ENCODE data around the gene MACO1.

Gene MACO1

DNA sequence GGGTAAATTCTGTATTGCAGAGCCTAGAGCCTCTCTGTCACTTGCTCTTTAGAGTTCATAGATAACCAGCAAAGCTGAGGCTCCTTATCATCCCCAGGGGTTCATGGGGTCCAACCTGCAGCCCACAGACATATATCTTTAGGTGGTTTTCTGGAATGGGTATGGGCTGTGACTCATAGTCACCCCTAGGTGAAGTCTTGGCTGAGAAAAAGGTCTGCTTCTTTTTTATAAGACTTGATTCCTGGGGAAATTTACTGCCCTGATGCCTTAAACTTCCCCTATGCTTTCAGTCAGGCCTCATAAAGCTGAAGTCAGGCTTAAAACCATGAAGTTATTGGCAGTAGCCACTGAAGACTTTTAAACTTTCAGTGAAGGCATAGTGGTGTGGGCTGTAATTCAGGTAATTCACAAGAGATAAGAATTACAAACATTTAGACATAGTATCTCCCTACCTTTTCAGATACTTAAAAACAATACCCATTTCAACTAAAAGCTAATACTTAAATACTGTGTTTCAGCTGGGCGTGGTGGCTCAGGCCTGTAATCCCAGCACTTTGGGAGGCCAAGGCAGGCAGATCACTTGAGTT lies 46.8 kb downstream of the MACO1 start:
- H3K9me3 ChIP-seq = no peaks in the 10 kb centered on the region
- TF ChIP-seq, protein P1, sequence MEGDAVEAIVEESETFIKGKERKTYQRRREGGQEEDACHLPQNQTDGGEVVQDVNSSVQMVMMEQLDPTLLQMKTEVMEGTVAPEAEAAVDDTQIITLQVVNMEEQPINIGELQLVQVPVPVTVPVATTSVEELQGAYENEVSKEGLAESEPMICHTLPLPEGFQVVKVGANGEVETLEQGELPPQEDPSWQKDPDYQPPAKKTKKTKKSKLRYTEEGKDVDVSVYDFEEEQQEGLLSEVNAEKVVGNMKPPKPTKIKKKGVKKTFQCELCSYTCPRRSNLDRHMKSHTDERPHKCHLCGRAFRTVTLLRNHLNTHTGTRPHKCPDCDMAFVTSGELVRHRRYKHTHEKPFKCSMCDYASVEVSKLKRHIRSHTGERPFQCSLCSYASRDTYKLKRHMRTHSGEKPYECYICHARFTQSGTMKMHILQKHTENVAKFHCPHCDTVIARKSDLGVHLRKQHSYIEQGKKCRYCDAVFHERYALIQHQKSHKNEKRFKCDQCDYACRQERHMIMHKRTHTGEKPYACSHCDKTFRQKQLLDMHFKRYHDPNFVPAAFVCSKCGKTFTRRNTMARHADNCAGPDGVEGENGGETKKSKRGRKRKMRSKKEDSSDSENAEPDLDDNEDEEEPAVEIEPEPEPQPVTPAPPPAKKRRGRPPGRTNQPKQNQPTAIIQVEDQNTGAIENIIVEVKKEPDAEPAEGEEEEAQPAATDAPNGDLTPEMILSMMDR (IDR thresholded peaks at IDR 0.05) = no peak
- H3K36me3 ChIP-seq = no peaks in the 10 kb centered on the region
- no peak overlapping the region for H3K4me3 ChIP-seq
- no peak for DNase-seq
- intact Hi-C loops (cut with DNase I; ENCODE audit: low total_unique reads) = no loop called here
- no peaks in the 10 kb centered on the region for H3K27me3 ChIP-seq
- peaks cover 0 to 51% (median 21%) of the 10 kb centered on the region in 4 donors for H3K4me1 ChIP-seq
- H3K27ac ChIP-seq = no peak overlapping the region

GRCh38 chr1:25478633-25479032 lies 47.9 kb downstream of the MACO1 start:
- TF ChIP-seq, protein P1 (IDR thresholded peaks at IDR 0.05) = no peak
- intact Hi-C loops (cut with DNase I; ENCODE audit: low total_unique reads) = no loop called here
- no peaks in the 10 kb centered on the region for H3K9me3 ChIP-seq
- no peaks in the 10 kb centered on the region for H3K36me3 ChIP-seq
- no peaks in the 10 kb centered on the region for H3K27me3 ChIP-seq
- DNase-seq = no peak
- H3K4me1 ChIP-seq = peaks cover 0 to 50% (median 21%) of the 10 kb centered on the region in 4 donors
- no peak overlapping the region for H3K4me3 ChIP-seq
- H3K27ac ChIP-seq = no peak overlapping the region

DNA sequence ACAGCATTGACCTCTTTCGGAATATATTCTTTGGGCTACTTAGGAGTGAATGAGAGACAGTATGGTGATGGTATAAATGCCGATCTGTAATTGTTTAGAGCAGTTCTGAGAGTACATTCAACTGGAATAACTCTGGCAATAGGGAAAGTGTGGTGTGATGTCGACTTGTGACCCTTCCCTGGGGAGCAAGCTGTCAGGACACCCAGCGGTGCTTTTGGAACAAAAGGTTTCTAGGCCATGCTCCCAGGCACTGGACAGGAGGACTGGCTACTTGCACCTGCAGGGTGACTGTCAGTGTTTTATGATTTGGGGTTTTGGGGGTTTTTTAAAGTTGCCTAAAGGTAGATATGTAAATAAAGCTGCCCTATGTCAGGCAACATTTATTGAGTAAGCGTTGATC lies 50.9 kb downstream of the MACO1 start:
- Histone ChIP-seq H3K9me3 (no peaks in the 10 kb centered on the region), H3K36me3 (peaks cover 0 to 6% (median 2%) of the 10 kb centered on the region in 3 donors), H3K27ac (no peak overlapping the region), H3K4me3 (no peak overlapping the region), H3K4me1 (peaks cover 0 to 38% (median 14%) of the 10 kb centered on the region in 4 donors), H3K27me3 (no peaks in the 10 kb centered on the region)
- intact Hi-C loops (cut with DNase I; ENCODE audit: low total_unique reads) = no loop called here
- TF ChIP-seq, protein P1 (IDR thresholded peaks at IDR 0.05) = no peak
- no peak for DNase-seq

- intact Hi-C loops (cut with DNase I; ENCODE audit: low total_unique reads) = no loop called here
- Histone ChIP-seq H3K27ac (no peak overlapping the region), H3K36me3 (peaks cover 0 to 8% (median 6%) of the 10 kb centered on the region in 3 donors), H3K4me1 (peaks cover 0 to 38% (median 12%) of the 10 kb centered on the region in 4 donors), H3K9me3 (no peaks in the 10 kb centered on the region), H3K4me3 (no peak overlapping the region), H3K27me3 (no peaks in the 10 kb centered on the region)
- TF ChIP-seq, protein P1 (IDR thresholded peaks at IDR 0.05) = no peak
- no peak for DNase-seq
These were observed 51.5 kb downstream of the MACO1 start for GRCh38 chr1:25482211-25482610.

GRCh38 chr1:25484096-25484495 lies 53.4 kb downstream of the MACO1 start:
- intact Hi-C loops (cut with DNase I; ENCODE audit: low total_unique reads) = no loop called here
- Histone ChIP-seq H3K36me3 (peaks cover 5 to 14% (median 12%) of the 10 kb centered on the region in 3 donors), H3K9me3 (no peaks in the 10 kb centered on the region), H3K27ac (peak overlapping the region in 1 of 2 donors; percentile 45), H3K27me3 (no peaks in the 10 kb centered on the region), H3K4me1 (peaks cover 0 to 34% (median 12%) of the 10 kb centered on the region in 4 donors), H3K4me3 (no peak overlapping the region)
- TF ChIP-seq, protein P1 (IDR thresholded peaks at IDR 0.05) = no peak
- DNase-seq = peak in 1 of 2 donors; percentile 72

All from tibial artery (tissue), 4 donors.